ENCODE measurements around the gene CDHR1. TPM values are rescaled to one million over a fixed set of nuclear protein-coding genes. Genes with fewer than 3 reads are reported as not detected.

CDHR1 gene
- polyA plus RNA-seq, 1 of the 3 experiments (the other 2 are of a cell fraction): 0.02 TPM

DNA sequence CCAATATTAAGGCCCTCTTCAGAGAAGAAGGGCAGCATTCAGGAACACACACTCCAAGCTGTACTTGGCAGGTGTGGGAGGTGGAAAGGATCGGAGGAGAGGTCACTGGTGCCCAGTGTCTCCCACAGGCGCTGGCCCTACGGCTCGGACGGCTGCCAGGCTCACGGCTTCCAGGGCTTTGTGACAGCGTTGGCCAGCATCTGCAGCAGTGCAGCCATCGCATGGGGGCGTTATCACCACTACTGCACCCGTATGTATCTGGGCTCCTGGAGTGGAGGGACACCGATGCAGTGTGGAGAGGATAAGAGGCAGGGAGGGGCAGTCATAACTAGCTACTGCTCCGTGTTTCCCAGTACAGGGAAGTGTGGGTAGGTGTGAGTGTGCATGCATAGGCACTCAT is 54.5 kb downstream of the CDHR1 start (continued):
- TF ChIP-seq SIN3A (IDR thresholded peaks at IDR 0.05; ENCODE audit: borderline replicate concordance, low read depth, low read length): no peak
- no peak for TF ChIP-seq FOSL2 (IDR thresholded peaks at IDR 0.05; ENCODE audit: borderline replicate concordance, low read depth)
- TF ChIP-seq YY1 (IDR thresholded peaks at IDR 0.05; ENCODE audit: low read depth): no peak
- TF ChIP-seq RAD21 (IDR thresholded peaks at IDR 0.05; ENCODE audit: low read length): no peak

DNA sequence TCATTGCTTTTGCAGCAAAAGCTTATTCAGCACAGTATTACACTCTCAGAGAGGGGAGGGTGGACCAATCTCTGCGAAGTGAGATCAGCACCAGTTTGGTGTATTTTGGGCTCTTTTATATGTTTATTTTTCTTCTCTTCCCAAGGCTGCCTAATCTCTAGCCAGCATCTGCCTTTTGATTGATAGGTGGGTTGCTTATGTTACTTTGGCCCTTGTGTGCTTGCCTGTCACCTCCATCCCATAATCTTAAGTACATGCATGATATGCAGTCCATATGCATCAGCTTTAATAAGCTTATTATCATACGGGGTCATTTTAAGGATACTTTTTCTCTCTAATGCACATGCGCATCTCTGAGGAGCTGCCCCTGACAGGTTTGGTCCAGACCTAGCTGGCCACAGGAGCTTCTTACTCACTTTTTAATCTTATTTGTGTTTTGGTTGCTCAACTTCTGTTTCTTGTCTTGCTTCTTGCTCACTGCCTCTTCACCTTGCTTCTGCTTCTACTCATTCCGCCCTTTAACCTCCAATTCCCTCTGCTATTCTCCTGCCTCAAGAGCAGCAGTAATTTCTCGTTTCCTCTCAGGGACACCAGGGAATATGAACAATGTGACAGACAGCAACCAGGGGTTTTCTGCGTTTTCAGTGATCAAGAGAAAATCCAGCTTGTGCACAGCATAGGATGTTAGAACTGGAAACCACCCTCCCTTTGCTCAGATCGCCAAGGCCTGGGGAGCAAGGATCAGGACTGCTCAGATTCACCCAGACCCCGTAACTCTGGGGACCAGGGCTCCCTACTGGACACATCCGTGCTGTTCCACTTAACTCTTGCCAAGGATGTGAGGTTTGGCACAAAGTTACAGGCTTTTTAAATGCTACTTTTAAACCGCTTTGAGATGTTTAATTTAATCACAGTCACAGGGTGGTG is 60.5 kb downstream of the CDHR1 start:
- CTCF ChIA-PET: interaction anchor here (2.2 to 4.4 kb wide), 2 partner anchors 9 to 283 kb away, joined by 6 to 23 read pairs; no protein-coding TSS in a partner anchor
- POLR2A ChIA-PET: no interaction called here
- WGBS (ENCODE audit: low lambda C conversion rate): 51% methylated on average over 10 of the region's 10 CpGs

DNA sequence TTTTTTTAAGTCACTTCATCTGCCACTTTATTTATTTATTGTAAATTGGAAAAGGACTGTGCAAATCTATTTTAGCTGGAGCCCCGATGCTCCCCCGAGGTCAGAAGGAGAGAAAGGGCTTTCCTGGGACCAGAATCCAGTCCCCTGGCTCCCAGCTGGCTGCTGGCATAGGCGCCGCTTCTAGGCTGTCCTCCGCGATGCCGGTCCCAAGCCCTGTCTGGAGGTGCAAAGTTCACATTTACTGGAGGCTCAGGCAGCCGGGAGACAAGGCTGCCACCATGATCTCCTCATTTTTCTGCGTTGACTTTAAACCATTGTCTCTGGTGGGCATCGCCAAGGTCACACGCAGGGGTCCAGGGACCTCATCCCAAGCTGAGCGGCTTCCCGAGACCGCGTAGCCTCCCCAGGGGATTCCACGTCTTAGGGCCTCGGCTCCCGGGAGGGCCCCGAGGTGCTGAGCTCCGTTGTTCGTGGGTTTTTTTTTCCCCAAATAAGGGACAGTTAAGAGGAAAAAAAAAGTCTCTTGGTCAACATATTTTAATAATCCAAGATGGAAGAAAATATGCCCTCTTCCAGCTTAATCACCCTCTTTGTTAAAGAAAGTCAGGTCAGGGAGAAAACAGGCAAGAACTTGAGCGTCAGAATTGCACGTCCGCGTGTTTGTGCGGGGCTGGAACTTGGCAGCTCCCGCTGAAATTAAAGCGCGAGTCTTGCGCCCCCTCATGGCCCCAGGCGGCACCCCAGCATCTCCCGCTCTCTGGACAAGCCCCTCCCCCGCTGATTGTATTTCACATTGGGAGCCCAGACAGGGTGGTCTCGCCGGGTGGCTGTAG is 62.4 kb downstream of the CDHR1 start:
- no peak overlapping the region for H2AFZ ChIP-seq (ENCODE audit: low read depth)
- H3K9me2 ChIP-seq: no peaks in the 10 kb centered on the region
- no peaks in the 10 kb centered on the region for H3K36me3 ChIP-seq (replicated peaks in 1 of 2; ENCODE audit: control insufficient read depth in 1 of 2, insufficient read depth in 2 of 2, low read length in 1 of 2)
- H3F3A ChIP-seq (replicated peaks; ENCODE audit: insufficient read depth): no peaks in the 10 kb centered on the region
- DNase-seq: no peak
- POLR2A ChIA-PET: no interaction called here
- no peak overlapping the region for H3K27ac ChIP-seq (ENCODE audit: low read depth in 2 of 2, low read length in 1 of 2)
- no peak overlapping the region for H3K4me2 ChIP-seq
- H3K4me3 ChIP-seq (ENCODE audit: low read depth in 2 of 2, low read length in 1 of 2): no peak overlapping the region
- no peaks in the 10 kb centered on the region for H3K9me3 ChIP-seq
- no peaks in the 10 kb centered on the region for H4K20me1 ChIP-seq (ENCODE audit: insufficient read depth)
- H3K79me2 ChIP-seq (ENCODE audit: insufficient read depth): no peaks in the 10 kb centered on the region
- CTCF ChIA-PET: interaction anchor here (0.6 to 4.4 kb wide), 5 partner anchors 7 to 281 kb away, joined by 3 to 23 read pairs (median 9); no protein-coding TSS in a partner anchor
- no peak overlapping the region for H3K9ac ChIP-seq
- TF ChIP-seq, protein P1, sequence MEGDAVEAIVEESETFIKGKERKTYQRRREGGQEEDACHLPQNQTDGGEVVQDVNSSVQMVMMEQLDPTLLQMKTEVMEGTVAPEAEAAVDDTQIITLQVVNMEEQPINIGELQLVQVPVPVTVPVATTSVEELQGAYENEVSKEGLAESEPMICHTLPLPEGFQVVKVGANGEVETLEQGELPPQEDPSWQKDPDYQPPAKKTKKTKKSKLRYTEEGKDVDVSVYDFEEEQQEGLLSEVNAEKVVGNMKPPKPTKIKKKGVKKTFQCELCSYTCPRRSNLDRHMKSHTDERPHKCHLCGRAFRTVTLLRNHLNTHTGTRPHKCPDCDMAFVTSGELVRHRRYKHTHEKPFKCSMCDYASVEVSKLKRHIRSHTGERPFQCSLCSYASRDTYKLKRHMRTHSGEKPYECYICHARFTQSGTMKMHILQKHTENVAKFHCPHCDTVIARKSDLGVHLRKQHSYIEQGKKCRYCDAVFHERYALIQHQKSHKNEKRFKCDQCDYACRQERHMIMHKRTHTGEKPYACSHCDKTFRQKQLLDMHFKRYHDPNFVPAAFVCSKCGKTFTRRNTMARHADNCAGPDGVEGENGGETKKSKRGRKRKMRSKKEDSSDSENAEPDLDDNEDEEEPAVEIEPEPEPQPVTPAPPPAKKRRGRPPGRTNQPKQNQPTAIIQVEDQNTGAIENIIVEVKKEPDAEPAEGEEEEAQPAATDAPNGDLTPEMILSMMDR (IDR thresholded peaks at IDR 0.05): peak; percentile 15; the same call in 1 of the 2 replicates
- no peak for TF ChIP-seq EZH2phosphoT487 (IDR thresholded peaks at IDR 0.05; ENCODE audit: borderline replicate concordance, low read depth)
- H3K27me3 ChIP-seq (ENCODE audit: insufficient read depth): no peaks in the 10 kb centered on the region; the same call in 1 of the 2 replicates
- H3K4me1 ChIP-seq (ENCODE audit: control insufficient read depth in 1 of 2, insufficient read depth in 2 of 2, low read depth in 1 of 2, low read length in 1 of 2): peaks cover 0 to 5% of the 10 kb centered on the region in 2 experiments; a peak in 1 of 4 replicates
- 86% methylated on average over 27 of the region's 35 CpGs for WGBS (ENCODE audit: low lambda C conversion rate)

More for the DNA sequence above, 60.5 kb downstream of the CDHR1 start:
- Histone ChIP-seq H4K20me1 (ENCODE audit: insufficient read depth) (no peaks in the 10 kb centered on the region), H3K9me2 (no peaks in the 10 kb centered on the region), H3K79me2 (ENCODE audit: insufficient read depth) (no peaks in the 10 kb centered on the region), H3K36me3 (replicated peaks in 1 of 2; ENCODE audit: control insufficient read depth in 1 of 2, insufficient read depth in 2 of 2, low read length in 1 of 2) (no peaks in the 10 kb centered on the region), H3K9me3 (no peaks in the 10 kb centered on the region), H2AFZ (ENCODE audit: low read depth) (no peak overlapping the region), H3K4me2 (no peak overlapping the region), H3K27me3 (ENCODE audit: insufficient read depth) (no peaks in the 10 kb centered on the region; the same call in 1 of the 2 replicates), H3K9ac (no peak overlapping the region), H3F3A (replicated peaks; ENCODE audit: insufficient read depth) (no peaks in the 10 kb centered on the region), H3K4me3 (ENCODE audit: low read depth in 2 of 2, low read length in 1 of 2) (no peak overlapping the region), H3K4me1 (ENCODE audit: control insufficient read depth in 1 of 2, insufficient read depth in 2 of 2, low read depth in 1 of 2, low read length in 1 of 2) (peaks cover 0 to 5% of the 10 kb centered on the region in 2 experiments; a peak in 1 of 4 replicates), H3K27ac (ENCODE audit: low read depth in 2 of 2, low read length in 1 of 2) (no peak overlapping the region)
- no peak for TF ChIP-seq RXRA (IDR thresholded peaks at IDR 0.05; ENCODE audit: borderline replicate concordance, low read depth)
- no peak for TF ChIP-seq RCOR1 (IDR thresholded peaks at IDR 0.05; ENCODE audit: low read length)
- TF ChIP-seq EP300 (IDR thresholded peaks at IDR 0.05; ENCODE audit: borderline replicate concordance in 1 of 2, low read depth in 1 of 2, low read length in 1 of 2): no peak
- TF ChIP-seq MXI1 (IDR thresholded peaks at IDR 0.05; ENCODE audit: low read depth, low read length): no peak
- TF ChIP-seq, protein P2, sequence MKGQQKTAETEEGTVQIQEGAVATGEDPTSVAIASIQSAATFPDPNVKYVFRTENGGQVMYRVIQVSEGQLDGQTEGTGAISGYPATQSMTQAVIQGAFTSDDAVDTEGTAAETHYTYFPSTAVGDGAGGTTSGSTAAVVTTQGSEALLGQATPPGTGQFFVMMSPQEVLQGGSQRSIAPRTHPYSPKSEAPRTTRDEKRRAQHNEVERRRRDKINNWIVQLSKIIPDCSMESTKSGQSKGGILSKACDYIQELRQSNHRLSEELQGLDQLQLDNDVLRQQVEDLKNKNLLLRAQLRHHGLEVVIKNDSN (IDR thresholded peaks at IDR 0.05; ENCODE audit: borderline replicate concordance, low read depth): no peak
- TF ChIP-seq FOXM1 (IDR thresholded peaks at IDR 0.05; ENCODE audit: low read depth): no peak
- no peak for TF ChIP-seq MEF2A (IDR thresholded peaks at IDR 0.05; ENCODE audit: borderline replicate concordance, low read depth)
- TF ChIP-seq GATA2 (CRISPR knock-in tag; IDR thresholded peaks at IDR 0.05): no peak
- no peak for DNase-seq

Data from SK-N-SH (cell line).